Stimulated activated CD4-positive, alpha-beta T cell treated with anti-CD3 and anti-CD28 coated beads, Interleukin-2, amount 100 ng/mL, for 24 hours (primary cell): ENCODE results near the gene PRUNE2.
"Not testable (repeated sequence)": the region's sequence is repeated elsewhere in the genome, so short reads cannot be mapped to it uniquely, and the experiment has no call there.

Experiments
- DNase-seq, 2 donors: peaks; one replicate each; pipeline ENCODE4 v3.0.0-alpha.2; 2020

Gene PRUNE2

DNA sequence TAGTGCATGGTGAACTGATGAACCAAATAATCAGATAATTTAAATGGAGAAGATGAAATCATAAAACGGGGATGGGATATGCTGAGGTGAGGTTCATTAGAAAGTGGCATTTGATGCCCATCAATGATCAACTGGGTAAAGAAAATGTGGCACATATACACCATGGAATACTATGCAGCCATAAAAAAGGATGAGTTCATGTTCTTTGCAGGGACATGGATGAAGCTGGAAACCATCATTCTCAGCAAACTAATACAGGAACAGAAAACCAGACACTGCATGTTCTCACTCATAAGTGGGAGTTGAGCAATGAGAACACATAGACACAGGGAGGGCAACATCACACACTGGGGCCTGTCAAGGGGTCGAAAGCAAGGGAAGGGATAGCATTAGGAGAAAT is 47.7 kb downstream of the PRUNE2 start:
- DNase-seq = not testable (repeated sequence)

DNA sequence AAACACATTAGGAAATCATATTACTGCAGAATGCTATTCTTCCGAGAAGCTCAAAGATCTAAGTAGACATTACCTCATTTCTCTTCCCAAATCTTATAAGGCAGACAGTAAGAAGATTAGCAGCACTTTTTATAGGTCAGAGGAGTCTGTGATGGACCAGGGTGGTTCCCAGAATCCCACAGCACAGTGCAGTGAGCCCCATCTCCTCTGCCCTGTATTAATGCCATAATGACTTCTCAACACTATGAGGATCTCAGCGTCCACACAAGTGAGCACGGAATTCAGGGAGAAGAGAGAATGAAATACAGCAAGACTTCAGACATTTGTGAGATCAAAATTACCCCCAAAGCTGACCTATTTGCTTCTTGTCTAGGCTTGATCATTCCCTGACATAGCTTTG is 49.9 kb downstream of the PRUNE2 start:
- DNase-seq = no peak

DNA sequence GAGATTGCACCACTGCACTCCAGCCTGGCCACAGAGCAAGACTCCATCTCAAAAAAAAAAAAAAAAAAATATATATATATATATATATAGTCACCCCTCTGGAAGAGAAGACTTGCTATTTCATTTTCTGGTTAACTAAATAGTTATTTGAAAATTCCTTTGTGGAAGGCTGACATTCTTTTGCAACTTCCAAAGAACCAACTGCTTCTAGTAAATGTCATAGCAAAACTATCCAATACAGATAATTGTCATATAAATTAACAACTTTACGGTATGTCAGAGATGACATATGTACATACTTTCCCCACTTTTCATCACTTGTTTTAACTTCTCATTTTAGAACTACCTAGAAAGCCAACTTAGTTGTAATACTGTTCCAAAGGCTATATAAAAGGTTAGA is 50.9 kb downstream of the PRUNE2 start:
- DNase-seq = no peak

DNA sequence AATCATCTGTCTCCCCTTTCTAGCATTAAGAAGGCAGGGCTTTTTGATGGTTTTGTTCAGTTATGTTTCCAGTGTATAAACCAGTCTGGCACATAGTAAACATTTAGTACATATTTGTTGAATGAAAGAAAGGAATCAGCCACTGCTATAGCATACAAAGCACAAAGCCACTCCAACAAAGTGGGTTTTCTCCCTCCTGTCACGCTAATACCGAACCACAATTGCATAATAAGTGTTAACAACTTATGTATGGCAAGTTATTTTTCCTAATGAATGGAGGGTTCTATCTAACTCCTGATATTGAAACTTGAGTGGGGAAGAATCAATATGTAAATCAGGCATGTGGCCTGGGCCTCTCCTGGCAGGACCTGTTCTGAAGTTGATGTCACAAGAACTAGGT is 53.9 kb downstream of the PRUNE2 start:
- no peak for DNase-seq

DNA sequence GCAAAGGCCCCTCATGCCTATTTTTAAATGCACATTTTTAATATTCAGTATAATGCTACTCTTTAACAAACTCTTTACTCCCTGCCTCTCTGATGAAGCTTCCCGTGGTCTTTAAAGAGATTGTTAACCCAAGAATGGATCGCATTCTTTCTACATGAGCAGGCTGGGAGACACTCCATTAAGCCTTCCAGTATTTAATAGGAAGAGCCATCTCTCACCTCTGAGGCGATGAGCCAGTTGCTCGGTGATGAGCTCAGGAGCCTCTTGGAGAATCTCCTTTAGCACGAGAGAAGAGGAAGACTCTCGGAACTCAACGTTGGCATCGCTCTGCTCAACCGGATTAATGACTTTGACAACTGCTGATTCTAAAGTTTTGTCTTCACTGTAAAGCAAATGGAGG is 59.6 kb downstream of the PRUNE2 start:
- no peak for DNase-seq

DNA sequence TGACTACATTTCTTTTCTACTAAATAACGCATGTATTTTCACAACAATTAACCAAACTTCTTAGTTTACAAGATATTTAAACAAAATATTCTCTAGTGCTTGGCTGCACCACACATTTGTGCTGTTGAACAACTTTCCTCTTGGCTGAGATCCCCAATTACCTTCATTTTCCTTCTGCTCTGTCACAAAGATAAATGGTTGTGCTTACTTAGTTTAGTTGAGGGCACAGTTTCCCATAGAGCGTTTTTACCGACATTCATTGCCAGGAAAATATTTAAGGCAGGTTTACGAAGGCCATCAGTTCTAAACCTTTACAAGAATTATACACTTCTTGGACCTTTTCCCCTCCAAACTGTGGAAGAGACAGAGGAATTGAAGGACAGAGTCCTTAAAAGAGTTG is 60.7 kb downstream of the PRUNE2 start:
- DNase-seq = no peak

DNA sequence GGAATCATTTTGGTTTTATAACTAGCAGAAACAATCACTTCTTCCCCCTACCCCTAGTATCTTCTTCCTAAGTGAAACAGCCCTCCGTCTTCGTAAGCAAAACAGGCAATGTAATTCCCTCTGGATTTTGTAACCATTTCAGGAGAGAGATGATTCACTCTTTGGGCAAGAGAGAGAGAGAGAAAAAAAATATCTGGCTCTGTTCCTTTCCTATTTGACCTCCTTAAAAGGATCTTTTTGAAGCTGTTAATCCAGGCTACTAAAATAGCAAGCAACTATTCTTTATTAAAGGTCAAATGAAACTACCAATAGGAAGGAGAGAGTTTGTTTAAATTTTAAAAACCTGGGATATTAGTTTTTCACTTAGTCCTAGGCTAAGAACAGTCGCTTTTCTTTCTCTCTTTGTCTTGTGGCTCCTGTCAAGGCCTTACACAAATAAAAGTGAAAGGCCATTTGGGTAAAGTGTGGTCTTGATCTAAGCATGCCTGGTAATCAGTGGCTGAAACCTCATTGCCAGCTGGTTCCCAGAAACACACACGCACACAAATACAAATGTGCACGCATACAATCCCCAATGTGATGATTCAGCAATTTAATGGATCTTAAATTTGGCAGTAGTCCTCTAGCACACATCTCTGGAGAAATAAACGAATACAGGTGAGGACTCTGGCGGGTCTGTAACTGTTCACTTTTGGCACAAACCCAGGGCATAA is 70.2 kb downstream of the PRUNE2 start:
- DNase-seq = no peak

DNA sequence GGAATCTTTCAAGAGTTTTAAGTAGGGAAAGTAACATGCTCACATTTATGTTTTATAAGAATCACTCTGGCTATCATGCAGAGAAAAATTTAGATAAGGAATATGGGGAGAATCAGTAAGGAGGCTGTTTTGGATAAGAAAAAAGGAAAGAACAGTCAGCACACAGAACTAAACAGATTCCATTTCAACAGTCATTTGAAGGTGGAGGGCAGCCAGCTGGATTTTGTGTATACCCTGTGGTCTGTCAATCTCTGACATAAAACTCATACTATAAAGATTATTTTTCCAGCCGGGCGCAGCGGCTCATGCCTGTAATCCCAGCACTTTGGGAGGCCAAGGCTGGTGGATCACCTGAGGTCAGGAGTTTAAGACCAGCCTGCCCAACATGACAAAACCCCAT is 77.5 kb downstream of the PRUNE2 start:
- DNase-seq = no peak

DNA sequence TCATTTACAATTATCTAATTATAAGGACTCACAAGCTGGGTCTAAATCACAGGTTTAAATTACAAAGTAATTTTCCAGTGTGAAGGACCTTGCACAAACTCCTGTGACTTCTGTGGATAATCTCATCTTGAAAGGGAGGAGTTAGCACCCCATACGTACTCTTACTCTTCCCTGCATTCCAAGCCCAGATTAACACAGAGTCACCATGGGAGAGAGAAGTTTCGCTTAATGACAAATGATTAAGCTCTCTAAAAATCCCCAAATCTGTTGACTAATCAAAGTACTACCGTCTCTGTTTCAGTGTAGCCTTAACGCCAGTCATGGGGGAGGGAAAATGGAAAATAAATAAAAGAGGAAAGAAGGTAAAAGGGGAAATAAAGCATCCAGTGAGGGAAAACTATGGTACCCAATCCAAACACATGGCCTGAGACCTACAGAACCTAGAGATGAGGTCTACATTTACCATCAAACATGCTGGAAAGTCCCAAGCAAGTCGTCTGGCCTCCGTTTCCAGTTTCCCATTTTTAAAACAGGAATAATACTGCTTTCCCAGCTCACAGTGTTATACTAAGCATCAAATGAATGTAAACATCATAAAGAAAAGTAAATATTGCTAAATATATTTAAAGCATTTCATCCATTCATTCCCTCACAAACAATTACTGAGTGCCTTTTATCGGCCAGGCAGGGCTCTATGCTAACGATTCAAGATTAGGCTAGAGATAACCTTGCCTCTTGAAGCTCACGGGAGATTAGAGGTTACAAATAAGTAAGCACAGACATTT is 78.4 kb downstream of the PRUNE2 start:
- DNase-seq = no peak

DNA sequence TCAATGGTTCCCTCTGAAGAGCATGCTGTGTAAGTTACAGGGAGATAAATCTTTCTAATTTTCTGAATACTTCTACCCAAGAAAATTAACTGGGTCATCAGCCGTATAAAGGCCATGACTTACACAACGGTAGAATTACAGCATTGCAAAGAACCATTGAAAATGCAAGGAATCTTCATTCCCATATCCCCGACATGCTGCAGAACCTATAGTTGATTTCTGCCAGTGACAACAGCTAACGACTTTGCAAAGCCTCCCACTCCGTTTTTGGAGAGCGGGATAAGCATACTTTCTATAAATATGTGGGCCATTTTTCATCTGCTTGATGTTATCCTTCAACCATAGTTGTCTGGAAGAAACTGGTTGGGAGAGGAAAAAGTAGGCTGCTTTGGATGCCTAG is 85.5 kb downstream of the PRUNE2 start:
- no peak for DNase-seq

DNA sequence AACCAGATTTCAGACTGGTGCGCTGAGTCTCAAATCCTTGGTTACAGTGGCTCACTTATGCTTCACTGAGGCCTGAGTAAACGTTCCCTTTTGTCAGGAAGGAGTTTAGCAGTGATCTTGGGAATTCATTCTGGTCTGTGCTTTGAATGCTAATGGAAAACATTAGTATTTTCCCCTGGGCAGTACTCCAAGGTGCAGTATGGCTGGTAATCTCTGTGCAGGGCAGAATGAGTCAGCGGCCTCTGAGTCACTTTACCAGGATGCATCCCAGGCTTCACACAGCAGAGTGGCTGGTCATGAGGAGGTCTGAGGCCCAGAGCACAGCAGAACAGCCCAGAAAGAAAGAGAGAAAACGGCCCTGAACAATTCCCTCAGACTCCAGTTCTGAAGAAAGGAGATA is 87.6 kb downstream of the PRUNE2 start:
- DNase-seq = peak in 1 of 2 donors; percentile 3

DNA sequence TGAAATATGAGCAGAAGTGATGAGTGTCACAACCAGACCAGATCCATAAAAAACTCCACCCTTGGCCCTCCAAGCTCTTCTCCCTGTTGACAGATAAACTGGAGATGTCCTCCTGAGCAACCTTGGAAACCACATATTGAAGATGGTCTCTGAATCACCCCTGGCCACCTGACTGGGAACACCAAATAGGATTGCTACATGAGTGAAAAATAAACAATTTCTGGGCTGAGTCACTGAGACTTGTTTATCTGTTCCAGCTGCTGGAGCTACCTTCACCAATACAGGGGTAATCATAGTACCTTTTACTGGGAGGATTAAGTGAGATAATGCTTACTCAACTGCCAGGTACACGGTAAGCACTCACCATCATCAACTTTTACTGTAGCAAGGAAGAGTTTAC is 88.4 kb downstream of the PRUNE2 start:
- DNase-seq = no peak

DNA sequence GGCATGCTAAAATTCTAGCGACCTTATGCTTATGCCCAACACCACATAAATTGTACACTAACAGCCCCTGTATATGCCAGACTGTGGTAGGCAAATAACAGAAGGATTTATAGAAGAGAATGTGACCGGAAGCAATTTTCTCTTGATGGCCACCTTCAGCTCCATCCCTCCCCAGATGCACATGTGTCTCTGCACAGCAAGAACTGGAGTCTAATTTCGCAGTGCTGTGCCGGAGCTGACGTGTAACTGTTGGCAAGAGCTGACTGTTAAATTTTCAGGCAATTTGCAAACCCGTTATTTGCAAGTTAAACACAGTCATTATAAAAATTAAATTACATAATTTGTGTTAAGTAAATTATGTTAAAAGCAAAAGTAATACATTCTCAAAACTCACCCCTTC is 93.3 kb downstream of the PRUNE2 start:
- DNase-seq = no peak

DNA sequence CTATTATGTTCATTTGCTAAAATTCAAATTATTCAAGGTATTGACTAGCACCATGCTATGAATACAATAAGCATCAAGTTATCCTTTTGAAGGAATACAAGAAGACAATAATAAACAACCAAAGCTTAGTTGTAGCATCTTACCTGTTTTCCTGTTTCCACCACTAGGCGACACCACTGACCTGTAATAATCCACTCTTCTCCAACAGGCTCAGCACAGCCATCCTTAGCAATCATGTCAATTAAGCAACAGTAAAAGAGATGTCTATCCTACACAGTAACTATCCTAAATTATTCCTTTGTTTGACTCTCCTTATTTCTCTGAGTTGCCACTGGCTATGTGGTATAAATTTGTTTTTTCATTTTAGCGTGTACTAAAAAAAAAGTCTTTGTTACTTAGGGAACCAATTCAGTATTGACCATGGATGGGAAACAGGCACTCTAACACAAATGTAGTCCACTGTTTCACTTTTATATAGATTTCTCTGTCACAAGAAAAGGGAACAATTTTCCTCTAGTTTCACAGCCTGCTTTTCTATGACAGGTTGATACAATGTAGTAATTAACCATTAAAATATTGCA is 95.4 kb downstream of the PRUNE2 start:
- peak; percentile 18 to 24 for DNase-seq

DNA sequence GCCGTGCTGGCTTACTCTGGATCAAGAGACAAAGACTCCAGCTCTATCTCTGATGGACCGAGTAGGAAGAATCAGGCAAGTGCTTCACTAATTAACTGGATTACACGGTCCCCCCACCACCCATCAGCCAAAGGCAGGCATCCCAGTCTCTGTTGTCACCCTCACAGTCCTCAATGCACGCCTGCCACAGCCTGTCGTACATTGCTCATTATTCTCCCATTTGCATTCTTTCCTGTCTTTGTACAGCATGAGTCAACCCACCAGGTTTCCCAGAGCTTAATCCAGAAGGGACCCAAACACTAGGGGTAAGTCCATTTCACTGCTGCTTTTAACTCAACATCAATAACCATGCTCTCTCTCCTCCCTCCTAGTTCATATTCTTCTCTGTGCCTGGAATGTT is 97.3 kb downstream of the PRUNE2 start:
- DNase-seq = no peak

DNA sequence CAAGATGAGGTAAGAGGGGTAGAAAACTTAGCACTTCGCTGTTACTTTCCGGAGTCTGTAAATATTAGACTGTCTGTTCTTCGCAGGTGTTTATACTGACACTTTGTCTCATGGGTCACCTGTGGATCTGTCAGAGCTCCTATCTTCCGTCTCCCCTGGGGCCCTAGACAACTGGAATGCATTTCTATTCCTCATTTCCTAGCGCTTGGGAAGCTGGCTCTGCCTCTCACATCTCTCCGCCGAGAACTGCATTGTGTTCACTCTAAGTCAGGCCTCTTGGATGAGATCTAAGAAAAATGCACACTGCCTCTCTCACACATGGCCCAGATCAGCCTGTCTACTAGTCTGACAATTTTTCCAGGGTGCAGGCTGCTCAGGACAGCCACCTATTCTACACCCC is 102.2 kb downstream of the PRUNE2 start:
- DNase-seq = no peak

DNA sequence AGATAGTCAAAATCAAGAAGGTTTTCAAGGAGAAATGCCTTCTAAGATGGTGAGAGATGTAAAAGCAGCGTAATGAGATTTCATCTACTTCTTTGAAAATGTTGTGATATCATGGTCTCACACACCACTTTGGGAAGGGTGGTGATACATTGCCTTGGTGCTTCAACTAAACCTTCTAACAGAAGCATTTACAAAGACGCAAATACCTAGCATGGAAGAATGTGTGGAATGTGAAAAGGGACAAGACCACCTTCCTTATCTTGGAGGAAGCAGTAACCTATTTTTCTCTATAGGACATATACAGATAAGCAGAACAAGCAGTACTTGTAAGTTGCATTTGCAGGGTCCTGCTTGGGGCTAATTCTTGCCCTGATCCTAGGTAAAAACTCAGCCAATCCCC is 102.8 kb downstream of the PRUNE2 start:
- DNase-seq = no peak

DNA sequence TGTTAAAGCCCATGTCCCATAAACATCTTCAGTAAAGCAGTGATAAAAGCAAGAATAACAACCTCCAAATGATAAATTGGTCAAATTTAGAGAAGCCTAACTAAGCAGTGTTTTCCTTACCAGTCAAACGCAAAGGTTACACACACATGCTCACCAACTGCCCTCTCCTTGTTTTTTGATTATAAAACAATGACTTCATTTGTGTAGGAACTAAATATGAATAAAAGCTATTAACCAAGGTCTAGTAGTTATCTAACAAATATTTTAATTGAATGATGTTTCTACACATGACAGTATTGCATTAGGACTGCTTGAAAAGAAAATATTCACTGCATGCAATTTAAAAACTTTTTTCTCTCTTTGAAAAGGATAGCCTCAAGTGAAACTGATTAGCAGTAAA is 105.0 kb downstream of the PRUNE2 start:
- no peak for DNase-seq

DNA sequence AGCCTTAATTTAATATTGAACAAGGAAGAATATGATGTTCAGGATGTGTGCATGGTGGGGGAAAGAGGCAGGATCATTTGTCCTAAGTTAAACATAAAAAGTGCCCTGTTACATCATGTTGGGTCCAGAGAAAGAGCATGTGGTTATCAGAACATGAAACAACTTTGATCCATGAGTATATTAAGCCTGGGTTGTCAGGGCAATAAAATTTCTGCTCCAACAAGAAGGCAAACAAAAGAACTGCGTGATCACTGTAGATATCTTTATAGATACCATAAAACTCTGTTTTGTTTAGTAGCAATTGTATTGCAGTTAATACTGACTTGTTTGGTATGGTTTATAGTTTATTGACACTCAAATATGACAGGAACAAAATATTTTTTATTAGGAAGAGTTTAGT is 106.4 kb downstream of the PRUNE2 start:
- no peak for DNase-seq

DNA sequence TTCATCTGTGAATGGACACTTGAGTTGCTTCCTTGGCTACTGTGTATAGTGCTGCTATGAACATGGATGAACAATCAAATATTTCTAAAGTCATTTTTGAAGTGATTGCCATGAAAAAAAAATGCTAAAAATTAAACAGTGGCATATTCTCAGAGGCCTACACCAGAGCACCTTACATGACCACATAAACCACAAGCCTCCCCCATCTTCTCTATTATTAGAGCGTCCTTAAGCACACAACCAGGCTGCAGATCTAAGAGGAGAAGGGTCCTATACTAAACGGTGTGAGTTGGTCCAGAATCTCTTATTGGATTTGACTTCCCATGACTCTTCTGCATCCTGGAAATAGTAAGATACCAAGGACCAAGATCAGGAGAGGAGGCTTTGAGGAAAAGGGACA is 107.4 kb downstream of the PRUNE2 start:
- no peak for DNase-seq

DNA sequence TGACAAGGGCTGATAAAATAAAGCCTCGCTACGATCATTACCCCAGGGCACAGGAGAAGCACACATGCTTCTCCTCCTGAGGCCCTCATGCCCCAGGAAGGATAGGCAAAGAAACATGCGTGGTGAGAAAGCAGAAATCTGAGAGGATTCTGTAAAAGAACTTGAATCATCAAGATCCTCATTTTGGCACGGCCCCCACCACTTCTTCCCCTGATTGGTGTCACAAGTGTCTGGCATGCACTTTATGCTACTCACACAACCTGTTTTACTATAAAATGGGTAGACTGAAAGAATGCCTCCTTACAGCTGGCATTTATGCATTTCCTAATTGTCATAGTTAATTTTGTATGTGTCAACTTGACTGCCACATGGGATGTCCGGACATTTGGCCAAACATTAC is 109.6 kb downstream of the PRUNE2 start:
- DNase-seq = no peak

DNA sequence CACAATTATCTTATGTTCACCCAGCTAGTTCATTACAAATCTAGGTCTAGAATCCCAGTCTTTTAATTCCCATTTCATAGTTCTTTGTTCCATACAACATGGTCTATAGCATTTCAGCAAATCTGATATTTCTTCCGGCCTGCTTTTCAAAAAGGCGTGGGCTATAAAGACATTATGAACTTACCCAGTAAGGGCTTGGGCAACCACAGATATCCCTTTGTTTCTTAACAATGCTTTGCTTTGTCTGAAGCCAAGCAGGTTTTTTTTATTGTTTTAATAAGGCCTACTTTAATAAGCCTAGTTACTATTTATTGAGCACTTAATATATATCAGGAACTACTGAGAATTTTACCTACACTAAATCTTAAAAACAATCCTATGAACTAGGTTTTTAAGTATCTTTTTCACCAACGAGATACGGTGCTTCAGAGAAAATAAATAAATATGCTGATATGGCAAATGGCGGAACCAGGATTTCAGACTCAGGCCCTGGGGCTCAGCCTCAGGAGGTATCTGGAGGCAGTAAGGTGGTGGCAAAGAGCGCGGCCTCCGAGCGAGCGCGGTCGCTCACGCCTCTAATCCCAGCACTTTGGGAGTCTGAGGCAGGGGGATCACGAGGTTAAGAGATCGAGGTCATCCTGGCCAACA is 112.0 kb downstream of the PRUNE2 start:
- DNase-seq = no peak

DNA sequence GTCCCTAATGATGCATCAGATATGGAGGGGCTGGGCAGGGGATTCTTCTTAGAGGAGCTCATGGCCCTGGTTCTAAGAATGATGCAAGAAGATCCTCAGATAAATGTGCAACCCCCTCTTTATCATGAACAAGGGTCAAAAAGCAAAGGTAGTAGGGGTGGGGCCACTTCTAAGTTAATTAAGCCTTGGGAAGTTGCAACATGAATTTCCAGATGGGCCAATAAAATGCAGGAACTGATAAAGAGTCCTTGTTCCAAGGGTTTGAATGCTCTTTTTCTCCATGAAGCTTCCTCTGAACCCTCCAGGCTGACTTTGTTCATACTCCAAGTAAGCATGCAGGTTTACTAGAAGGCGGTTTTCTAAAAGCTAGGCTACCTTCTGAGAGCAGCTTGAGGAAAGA is 116.1 kb downstream of the PRUNE2 start:
- no peak for DNase-seq

DNA sequence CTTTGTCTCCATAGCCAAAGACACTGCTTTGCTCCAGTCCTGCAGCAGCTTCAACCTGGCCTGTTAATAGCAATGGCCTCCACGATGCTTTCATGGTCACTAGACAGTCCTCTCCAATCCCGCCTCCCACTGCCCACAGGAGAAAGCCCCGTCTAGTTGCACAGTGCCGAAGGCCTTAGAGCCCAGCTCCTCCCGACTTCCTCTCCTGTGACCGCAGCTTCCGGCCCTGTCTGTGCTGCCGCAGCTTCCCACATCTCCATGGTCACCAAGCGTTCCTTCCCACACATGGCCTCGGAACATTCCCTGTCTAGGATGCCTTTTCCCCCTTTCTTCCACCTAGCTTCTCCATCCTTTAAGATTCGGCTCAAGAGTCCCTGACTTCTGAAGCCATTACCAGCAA is 118.2 kb downstream of the PRUNE2 start:
- DNase-seq = no peak
